HL-60 (cell line): ENCODE results near the gene TAF4B.

Experiments
- CTCF ChIP-seq: IDR thresholded peaks from one replicate; pipeline ENCODE4 v1.5.1; 2011; ENCODE audit warnings: low read length, control low read depth, inconsistent platforms; ENCODE audit not compliant: insufficient read depth
- POLR2AphosphoS5 ChIP-seq: IDR thresholded peaks from 2 replicates; pipeline ENCODE4 v1.6.1; 2012; ENCODE audit warnings: low read depth
- SPI1 ChIP-seq: IDR thresholded peaks from 2 replicates; pipeline ENCODE4 v1.6.1; 2012; ENCODE audit warnings: low read depth, mild to moderate bottlenecking, borderline replicate concordance
- TF ChIP-seq, protein P1 (sequence below): IDR thresholded peaks from 2 replicates; pipeline ENCODE4 v1.6.1; 2012; ENCODE audit warnings: low read depth; ENCODE audit not compliant: insufficient replicate concordance

- no peak for TF ChIP-seq CTCF
- TF ChIP-seq, protein P1, sequence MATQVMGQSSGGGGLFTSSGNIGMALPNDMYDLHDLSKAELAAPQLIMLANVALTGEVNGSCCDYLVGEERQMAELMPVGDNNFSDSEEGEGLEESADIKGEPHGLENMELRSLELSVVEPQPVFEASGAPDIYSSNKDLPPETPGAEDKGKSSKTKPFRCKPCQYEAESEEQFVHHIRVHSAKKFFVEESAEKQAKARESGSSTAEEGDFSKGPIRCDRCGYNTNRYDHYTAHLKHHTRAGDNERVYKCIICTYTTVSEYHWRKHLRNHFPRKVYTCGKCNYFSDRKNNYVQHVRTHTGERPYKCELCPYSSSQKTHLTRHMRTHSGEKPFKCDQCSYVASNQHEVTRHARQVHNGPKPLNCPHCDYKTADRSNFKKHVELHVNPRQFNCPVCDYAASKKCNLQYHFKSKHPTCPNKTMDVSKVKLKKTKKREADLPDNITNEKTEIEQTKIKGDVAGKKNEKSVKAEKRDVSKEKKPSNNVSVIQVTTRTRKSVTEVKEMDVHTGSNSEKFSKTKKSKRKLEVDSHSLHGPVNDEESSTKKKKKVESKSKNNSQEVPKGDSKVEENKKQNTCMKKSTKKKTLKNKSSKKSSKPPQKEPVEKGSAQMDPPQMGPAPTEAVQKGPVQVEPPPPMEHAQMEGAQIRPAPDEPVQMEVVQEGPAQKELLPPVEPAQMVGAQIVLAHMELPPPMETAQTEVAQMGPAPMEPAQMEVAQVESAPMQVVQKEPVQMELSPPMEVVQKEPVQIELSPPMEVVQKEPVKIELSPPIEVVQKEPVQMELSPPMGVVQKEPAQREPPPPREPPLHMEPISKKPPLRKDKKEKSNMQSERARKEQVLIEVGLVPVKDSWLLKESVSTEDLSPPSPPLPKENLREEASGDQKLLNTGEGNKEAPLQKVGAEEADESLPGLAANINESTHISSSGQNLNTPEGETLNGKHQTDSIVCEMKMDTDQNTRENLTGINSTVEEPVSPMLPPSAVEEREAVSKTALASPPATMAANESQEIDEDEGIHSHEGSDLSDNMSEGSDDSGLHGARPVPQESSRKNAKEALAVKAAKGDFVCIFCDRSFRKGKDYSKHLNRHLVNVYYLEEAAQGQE = no peak
- no peak for TF ChIP-seq SPI1
- TF ChIP-seq POLR2AphosphoS5 = no peak
Observed at GRCh38 chr18:26327062-26327461, 100.8 kb downstream of the TAF4B start.
